GM18505 (cell line): ENCODE data around the gene ZNF654.
"Not testable (repeated sequence)": the region's sequence is repeated elsewhere in the genome, so short reads cannot be mapped to it uniquely, and the experiment has no call there.

Experiments used
- ATAC-seq: cut with Tn5 transposase; IDR thresholded peaks from one replicate; pipeline ENCODE4 v1.9.1; 2021; ENCODE audit not compliant: unreplicated experiment
- POLR2A ChIP-seq: IDR thresholded peaks from 4 replicates; pipeline ENCODE4 v1.6.1; 2011; ENCODE audit warnings: borderline replicate concordance; ENCODE audit not compliant: insufficient read depth, insufficient read length; ENCODE audit errors: extremely low read depth

Gene ZNF654

DNA sequence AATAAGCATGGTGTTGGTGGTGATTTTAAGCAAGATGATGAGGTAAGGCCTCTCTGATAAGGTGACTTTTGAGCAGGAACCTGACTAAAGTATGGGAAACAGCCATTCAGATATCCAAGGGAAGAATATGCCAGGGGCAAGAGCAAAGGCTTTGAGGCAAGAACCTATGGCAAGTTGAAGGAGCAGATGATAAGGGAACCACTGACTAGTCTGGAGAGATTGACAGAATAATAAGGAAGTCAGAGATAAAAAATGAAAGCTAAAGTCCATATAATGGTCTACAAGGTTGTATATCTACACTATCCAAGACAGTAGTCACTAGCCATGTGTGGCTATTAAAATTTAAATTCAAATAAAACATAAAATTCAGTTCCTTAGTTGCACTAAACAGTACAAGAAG, 88.2 kb downstream of the ZNF654 start:
- TF ChIP-seq POLR2A, result no peak

DNA sequence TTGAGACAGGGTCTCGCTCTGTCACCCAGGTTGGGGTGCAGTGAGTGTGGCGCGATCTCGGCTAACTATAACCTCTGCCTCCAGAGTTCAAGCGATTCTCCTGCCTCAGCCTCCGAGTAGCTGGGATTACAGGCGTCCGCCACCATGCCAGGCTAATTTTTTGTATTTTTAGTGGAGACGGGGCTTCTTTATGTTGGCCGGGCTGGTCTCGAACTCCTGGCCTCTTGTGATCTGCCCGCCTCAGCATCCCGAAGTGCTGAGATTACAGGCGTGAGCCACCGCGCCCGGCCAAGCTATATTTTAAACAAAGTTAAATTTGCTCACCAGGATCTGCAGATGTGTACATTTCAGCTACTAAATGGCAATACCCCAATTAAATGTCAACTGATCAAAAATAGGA, 89.6 kb downstream of the ZNF654 start:
- no peak for TF ChIP-seq POLR2A
- ATAC-seq, result no peak

More for the DNA sequence above, 88.2 kb downstream of the ZNF654 start:
- no peak for ATAC-seq

- ATAC-seq, result peak; percentile 9
- no peak for TF ChIP-seq POLR2A
These were observed 90.0 kb downstream of the ZNF654 start for GRCh38 chr3:88149101-88149508.

GRCh38 chr3:88149509-88150362, 90.7 kb downstream of the ZNF654 start, which contains the start of gene C3orf38:
Gene C3orf38, plus strand, starts transcription at chr3:88149959. Its CDS starts 94 bp downstream, at chr3:88150053.
- peak; percentile 90 for TF ChIP-seq POLR2A

DNA sequence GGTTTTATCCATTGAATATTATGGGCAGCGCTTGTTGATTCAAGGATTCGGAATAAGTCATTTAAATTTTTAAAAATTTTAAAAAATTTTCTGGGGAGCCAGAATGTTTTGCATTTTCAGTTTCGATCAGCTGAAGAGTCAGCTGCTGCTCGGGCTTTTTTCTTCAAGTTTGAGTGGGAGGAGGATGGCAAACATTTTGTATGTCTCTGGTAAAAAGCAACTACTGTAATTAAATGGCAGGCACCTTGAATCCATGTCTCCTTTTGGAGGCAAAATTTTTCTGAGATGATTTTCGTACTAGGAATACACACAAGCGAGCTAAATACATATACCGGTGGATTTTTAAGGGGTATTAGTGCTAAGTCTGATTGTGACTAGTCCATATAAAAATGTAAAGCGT, 91.3 kb downstream of the ZNF654 start:
- TF ChIP-seq POLR2A, result peak; percentile 28
- ATAC-seq, result peak; percentile 27

More at GRCh38 chr3:88149509-88150362, 90.7 kb downstream of the ZNF654 start, which contains the start of gene C3orf38:
- peak; percentile 74 for ATAC-seq

DNA sequence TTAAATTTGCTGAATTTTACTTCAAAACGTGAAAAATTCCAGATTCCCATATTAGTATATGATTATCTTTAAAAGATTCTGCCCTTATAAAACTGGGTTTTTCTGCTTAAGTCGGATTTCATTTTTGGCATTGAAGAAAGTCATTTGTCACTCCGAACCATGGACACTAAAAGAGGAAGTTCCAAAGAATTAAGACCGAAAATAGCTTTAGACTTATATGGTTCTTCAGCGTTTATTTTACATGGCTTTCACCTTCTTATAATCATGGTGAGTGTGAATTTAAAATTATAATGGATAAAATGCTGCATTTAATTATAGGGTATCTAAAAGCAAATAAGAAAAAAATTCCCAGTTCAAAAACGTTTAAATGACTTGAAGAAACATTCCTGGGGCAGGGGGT, 91.8 kb downstream of the ZNF654 start:
- no peak for TF ChIP-seq POLR2A
- no peak for ATAC-seq

DNA sequence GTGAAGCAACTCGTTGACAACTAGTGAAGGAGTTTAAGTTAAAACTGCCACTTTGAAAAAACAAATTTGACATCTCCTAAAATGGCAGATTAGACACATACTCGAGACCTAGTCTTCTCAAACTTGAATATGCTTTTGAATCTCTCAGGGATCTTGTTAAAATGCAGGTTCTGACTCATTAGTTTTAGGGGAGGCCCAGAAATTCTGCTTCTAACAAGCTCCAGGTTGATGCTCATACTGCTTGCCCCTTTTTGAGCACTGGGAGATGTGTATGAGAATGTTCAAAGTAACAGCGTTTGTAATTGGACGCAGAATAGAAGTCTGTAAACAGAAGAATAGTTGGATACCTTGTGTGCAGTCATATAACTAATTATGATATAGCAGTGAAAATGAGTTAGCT, 92.3 kb downstream of the ZNF654 start:
- no peak for ATAC-seq

DNA sequence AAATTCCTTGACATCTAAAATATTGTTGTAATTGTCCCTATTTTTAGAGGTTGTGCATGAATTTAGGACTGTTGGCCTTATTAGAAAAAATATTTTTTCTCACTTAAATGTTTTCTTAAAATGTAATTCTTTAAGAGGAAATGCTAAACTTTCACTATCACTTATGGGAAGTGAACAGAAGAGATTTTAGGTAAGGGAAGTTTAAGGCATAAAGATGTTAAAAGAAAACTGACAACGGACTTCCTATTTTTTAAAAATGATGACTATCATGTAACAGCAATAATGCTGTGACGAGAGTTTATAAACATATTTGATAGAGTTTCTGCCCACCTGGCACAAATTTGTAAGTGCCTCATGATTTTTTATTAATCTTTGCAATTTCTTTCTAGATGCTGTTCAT, 93.8 kb downstream of the ZNF654 start:
- ATAC-seq, result no peak
- no peak for TF ChIP-seq POLR2A

More for the DNA sequence above, 92.3 kb downstream of the ZNF654 start:
- TF ChIP-seq POLR2A, result no peak

GRCh38 chr3:88166419-88166971, 107.4 kb downstream of the ZNF654 start:
- TF ChIP-seq POLR2A, result no peak
- no peak for ATAC-seq

- no peak for TF ChIP-seq POLR2A
- ATAC-seq, result no peak
These were observed 108.1 kb downstream of the ZNF654 start for GRCh38 chr3:88167173-88167572.

DNA sequence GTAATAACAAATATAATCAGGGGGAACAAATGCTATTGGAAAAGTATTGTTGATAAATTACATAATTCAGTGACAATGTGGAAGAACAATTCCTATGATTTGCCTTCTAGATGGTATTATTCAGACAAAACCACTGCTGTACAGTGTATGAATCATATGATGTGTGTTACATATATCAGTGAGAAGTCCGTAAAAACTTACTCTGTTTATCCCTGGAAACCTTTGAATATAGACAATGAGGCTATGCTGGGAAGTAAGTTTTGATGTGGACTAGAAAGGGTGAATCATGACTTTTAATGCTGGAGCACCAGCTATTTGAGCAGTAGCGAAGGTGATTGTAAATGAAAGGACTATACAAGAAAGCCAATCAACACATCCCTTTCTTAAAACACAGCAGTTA, 108.6 kb downstream of the ZNF654 start:
- no peak for TF ChIP-seq POLR2A
- no peak for ATAC-seq

DNA sequence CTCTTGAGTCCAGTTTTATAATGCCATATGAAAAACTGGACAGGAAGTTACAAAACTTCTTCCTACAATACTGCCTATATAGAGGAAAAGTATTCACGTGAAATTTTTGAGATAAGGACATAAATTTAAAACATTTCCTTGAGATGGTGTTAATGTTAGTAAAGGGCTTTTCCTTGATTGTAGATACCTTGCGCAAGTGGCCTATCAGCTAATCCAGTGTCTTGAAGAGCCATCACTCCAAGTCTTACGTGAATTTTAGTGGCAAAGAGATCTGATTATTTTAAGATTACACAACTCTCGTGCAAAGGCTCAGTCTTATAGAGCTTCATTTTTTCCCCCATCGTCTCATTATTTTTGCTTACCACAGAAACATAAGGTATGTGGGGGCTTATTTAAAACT, 109.1 kb downstream of the ZNF654 start:
- no peak for TF ChIP-seq POLR2A
- no peak for ATAC-seq

GRCh38 chr3:88180398-88180999, 121.4 kb downstream of the ZNF654 start:
- no peak for TF ChIP-seq POLR2A
- peak; percentile 86 for ATAC-seq

- ATAC-seq, result not testable (repeated sequence)
These were observed 123.3 kb downstream of the ZNF654 start for GRCh38 chr3:88182165-88182918.
